ENCODE results near the gene RALGAPA2. TPM values are rescaled to one million over a fixed set of nuclear protein-coding genes. Genes with fewer than 3 reads are reported as not detected.

Gene RALGAPA2
- total RNA-seq, 4 donors from 2014 or later, result 35.1 to 109 (median 59.6) TPM

DNA sequence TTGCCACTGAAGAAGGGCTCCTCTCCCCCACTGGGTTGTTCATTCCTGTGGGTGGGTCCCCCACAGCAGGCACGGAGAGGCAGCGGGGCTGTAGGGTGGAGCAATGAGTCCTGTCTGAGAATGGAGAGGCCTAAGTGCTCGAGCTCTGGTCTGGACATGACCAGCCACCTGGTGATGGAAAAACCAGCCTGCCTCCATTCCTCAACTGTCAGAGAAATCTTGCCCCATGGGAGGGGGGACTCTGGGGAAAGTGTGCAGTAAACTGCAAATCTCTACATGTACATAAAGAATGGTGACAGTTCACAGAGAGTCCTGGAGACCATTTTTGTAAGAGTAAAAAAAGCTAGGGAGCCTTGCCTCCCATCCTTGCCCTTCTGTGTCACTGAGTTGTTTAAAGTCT, 310.5 kb downstream of the RALGAPA2 start:
- DNase-seq (ENCODE audit: low spot score) (no peak), ATAC-seq (ENCODE audit: low FRiP score) (no peak)
- TF ChIP-seq, protein P1, sequence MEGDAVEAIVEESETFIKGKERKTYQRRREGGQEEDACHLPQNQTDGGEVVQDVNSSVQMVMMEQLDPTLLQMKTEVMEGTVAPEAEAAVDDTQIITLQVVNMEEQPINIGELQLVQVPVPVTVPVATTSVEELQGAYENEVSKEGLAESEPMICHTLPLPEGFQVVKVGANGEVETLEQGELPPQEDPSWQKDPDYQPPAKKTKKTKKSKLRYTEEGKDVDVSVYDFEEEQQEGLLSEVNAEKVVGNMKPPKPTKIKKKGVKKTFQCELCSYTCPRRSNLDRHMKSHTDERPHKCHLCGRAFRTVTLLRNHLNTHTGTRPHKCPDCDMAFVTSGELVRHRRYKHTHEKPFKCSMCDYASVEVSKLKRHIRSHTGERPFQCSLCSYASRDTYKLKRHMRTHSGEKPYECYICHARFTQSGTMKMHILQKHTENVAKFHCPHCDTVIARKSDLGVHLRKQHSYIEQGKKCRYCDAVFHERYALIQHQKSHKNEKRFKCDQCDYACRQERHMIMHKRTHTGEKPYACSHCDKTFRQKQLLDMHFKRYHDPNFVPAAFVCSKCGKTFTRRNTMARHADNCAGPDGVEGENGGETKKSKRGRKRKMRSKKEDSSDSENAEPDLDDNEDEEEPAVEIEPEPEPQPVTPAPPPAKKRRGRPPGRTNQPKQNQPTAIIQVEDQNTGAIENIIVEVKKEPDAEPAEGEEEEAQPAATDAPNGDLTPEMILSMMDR (IDR thresholded peaks at IDR 0.05), result no peak

DNA sequence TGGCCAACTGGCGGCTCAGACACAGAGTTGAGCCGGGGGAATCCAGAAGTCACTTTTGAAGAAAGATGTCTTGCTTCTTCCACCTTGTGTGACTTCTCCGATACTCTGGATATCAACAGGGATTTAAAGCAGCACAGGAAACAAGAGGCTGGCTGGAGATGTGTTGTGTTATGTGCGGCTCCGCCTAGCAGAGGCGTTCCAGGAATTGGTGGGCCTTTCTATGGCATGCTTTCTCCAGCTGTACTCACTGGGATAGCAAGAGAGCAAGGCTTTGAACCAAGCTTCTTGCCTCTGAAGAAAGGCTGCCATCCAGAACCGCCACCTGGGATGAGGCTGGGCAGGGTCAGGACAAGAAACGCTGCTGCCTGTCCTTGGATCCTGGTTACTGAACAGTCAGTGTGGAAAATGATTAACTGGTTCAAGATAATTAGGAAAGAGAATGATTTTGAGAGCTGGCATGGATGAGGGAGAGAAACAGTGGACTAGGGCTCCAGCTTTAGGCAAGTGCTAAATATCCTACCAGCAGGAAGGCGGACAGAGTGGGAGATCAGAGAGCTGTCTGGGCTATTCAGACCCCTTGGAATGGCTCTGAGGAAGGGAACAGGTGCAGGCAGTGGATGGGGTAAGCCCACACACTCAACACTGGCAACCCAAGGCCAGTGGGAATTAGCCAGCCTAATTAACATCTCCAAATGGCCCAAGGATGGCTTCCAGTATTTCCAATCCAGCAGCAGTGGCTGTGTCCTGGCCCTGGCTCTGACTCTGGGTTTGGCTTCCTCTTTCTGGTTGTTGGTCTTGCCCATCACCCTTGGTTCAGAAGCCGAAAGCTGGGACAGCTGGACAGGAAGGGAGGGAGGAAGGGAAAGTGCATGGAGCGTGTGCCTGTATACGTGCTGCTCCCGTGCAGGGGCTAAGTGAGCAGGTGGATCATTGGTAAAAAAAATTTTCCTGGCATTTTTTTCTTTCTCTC, 312.6 kb downstream of the RALGAPA2 start:
- ATAC-seq (ENCODE audit: low FRiP score), result no peak
- no peak for DNase-seq (ENCODE audit: low spot score)
- TF ChIP-seq, protein P1 (IDR thresholded peaks at IDR 0.05), result no peak

DNA sequence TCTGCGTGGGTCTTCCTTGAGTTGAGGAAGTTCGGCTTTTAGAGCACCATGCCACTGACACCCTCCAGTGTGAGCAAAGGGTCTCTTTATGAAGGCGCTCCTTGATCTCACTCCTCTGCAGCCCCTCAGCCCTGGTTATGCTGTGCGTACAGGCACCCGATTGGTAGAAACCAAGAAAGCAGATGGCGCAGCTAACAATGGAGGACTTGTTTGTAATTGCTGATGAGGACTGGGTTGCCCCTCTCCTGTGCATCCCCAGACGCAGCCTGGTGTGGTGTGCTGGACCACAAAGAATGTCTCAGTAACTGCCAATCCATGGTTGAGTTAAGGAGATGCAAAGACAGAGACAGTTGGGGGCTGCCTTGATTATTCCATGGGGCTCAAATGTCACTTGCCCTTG, 314.3 kb downstream of the RALGAPA2 start:
- no peak for ATAC-seq (ENCODE audit: low FRiP score)
- TF ChIP-seq, protein P1 (IDR thresholded peaks at IDR 0.05), result no peak
- DNase-seq (ENCODE audit: low spot score), result no peak

DNA sequence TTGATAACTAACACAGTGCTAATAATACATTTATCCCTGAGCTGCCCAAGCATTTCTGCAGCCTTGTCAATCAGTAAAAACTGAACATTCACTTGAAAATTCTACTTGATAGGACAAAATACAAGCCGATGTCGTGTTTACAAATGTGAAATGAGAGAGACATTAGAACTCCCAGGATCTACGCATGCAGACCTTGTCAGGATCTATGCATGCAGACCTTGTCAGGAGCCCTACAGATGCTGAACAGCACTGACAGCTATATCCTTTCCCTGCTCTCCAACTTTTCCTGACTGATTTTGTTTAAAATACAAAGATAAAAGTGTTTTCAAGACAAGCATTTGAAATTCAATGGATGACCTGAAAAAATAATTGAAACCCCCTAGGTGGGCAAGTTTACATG, 315.6 kb downstream of the RALGAPA2 start:
- TF ChIP-seq, protein P1 (IDR thresholded peaks at IDR 0.05), result no peak
- ATAC-seq (ENCODE audit: low FRiP score) (no peak), DNase-seq (ENCODE audit: low spot score) (no peak)

DNA sequence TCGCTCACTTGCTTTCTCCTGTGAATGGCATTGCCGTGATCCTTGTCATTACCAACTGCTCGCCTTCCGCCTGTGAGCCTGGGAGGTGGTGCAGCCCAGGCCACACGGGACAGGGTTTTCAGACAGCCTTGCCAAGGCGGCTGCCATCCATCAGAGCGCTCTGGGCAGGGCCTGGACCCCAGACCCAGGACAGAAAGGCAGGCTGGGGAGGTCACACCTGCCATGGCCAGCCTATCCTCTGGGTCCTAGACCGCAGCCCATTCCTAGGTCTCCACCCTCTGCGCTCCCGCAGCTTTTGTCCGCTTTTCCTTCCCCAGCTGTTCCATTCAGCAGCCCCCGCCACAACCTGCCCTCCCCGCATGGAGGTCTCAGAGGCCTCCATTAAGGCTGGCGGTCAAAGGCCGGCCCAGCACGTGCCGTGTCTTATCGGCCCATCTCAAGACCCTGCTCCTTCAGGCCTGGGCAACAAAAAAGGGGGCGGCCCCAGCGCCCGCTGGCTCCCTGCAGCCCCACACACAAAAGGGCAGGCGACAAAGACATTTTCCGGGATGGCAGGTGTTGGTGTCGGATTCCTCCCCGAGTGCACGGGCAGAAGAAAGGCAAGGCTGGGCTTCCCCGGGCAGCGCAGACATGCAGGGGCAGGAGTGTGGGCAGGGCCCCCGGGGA, 316.4 kb downstream of the RALGAPA2 start:
- TF ChIP-seq, protein P1 (IDR thresholded peaks at IDR 0.05), result no peak
- ATAC-seq (ENCODE audit: low FRiP score) (no peak), DNase-seq (ENCODE audit: low spot score) (no peak)

DNA sequence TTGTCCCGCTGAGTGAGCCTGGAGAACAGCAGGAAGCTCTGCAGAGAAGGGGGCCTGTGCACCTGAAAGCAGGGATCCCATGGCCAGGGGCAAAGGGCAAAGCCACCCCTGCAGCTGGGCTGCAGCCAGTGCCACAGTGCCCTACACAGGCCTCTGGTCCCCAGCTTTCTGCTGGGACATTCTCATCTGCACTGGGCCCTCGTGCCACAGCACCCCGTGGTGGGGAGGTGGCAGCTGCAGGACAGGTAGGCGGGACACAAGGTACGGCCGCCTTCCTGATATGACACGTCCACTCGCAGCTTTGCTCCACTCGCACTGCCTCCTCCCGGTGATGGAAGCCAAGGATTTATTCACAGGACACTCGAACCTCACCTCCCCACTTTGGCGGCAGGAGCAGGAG, 317.4 kb downstream of the RALGAPA2 start:
- ATAC-seq (ENCODE audit: low FRiP score) (no peak), DNase-seq (ENCODE audit: low spot score) (no peak)
- TF ChIP-seq, protein P1 (IDR thresholded peaks at IDR 0.05), result no peak
